A549 (cell line): ENCODE results near the gene CXXC5.

Experiments used
- CBX8 ChIP-seq: fragments of 200-600 bp; sonication (generic); IDR thresholded peaks from 2 replicates; pipeline ENCODE4 v1.6.1; 2016
- CEBPB ChIP-seq, 2 experiments: fragments of >200 bp in 1 of 2; sonication (Bioruptor Twin) in 1 of 2; formaldehyde crosslinking in 1 of 2; IDR thresholded peaks; 2 replicates each; pipeline ENCODE4 v1.6.1; 2012 to 2016
- EHMT2 ChIP-seq: fragments of 200-600 bp; sonication (generic); IDR thresholded peaks from 2 replicates; pipeline ENCODE4 v1.6.1; 2016; ENCODE audit warnings: antibody characterized with exemption, low read depth, mild to moderate bottlenecking, moderate library complexity
- ESRRA ChIP-seq: fragments of 150-350 bp; IDR thresholded peaks from 2 replicates; pipeline ENCODE4 v1.6.1; 2014; ENCODE audit warnings: mild to moderate bottlenecking, low read length, borderline replicate concordance
- KDM5A ChIP-seq: fragments of 200-600 bp; sonication (generic); IDR thresholded peaks from 2 replicates; pipeline ENCODE4 v1.6.1; 2016; ENCODE audit warnings: antibody characterized with exemption, mild to moderate bottlenecking
- NPAS2 ChIP-seq: fragments of 250-450 bp; sonication (Bioruptor Pico); IDR thresholded peaks from 2 replicates; pipeline ENCODE4 v1.8.0; 2022; ENCODE audit warnings: mild to moderate bottlenecking, moderate library complexity, borderline replicate concordance
- PHF8 ChIP-seq: fragments of 200-600 bp; sonication (generic); IDR thresholded peaks from 2 replicates; pipeline ENCODE4 v1.6.1; 2016; ENCODE audit warnings: low read depth, mild to moderate bottlenecking, antibody characterized with exemption, moderate library complexity, borderline replicate concordance
- POLR2A ChIP-seq: IDR thresholded peaks from 2 replicates; pipeline ENCODE4 v1.6.1; 2012; ENCODE audit warnings: mild to moderate bottlenecking, low read length
- TP53 ChIP-seq: fragments of 250-450 bp; sonication (Bioruptor Pico); IDR thresholded peaks from 2 replicates; pipeline ENCODE4 v1.5.0; 2021; ENCODE audit warnings: mild to moderate bottlenecking, moderate library complexity
- TF ChIP-seq, protein P1 (sequence below): fragments of >200 bp; sonication (Bioruptor Twin); formaldehyde crosslinking; IDR thresholded peaks from 3 replicates; pipeline ENCODE4 v1.5.1; 2016

- TF ChIP-seq EHMT2 (no peak), POLR2A (no peak), KDM5A (no peak), TP53 (no peak), CBX8 (no peak), NPAS2 (CRISPR knock-in tag) (no peak), ESRRA (no peak), CEBPB (IDR thresholded peaks at IDR 0.05) (no peak), PHF8 (no peak)
- TF ChIP-seq, protein P1, sequence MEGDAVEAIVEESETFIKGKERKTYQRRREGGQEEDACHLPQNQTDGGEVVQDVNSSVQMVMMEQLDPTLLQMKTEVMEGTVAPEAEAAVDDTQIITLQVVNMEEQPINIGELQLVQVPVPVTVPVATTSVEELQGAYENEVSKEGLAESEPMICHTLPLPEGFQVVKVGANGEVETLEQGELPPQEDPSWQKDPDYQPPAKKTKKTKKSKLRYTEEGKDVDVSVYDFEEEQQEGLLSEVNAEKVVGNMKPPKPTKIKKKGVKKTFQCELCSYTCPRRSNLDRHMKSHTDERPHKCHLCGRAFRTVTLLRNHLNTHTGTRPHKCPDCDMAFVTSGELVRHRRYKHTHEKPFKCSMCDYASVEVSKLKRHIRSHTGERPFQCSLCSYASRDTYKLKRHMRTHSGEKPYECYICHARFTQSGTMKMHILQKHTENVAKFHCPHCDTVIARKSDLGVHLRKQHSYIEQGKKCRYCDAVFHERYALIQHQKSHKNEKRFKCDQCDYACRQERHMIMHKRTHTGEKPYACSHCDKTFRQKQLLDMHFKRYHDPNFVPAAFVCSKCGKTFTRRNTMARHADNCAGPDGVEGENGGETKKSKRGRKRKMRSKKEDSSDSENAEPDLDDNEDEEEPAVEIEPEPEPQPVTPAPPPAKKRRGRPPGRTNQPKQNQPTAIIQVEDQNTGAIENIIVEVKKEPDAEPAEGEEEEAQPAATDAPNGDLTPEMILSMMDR = no peak
Measured at GRCh38 chr5:139695178-139695573, 47.0 kb downstream of the CXXC5 start.
